ENCODE measurements around the gene WRAP73.

The WRAP73 gene

GRCh38 chr1:3609769-3610526 lies 40.0 kb downstream of the WRAP73 start:
- DNase-seq = no peak

GRCh38 chr1:3609016-3609768 lies 40.7 kb downstream of the WRAP73 start:
- no peak for DNase-seq

GRCh38 chr1:3608154-3608553 lies 41.7 kb downstream of the WRAP73 start:
- DNase-seq = no peak

- DNase-seq = no peak
Observed at GRCh38 chr1:3607703-3608065, 42.2 kb downstream of the WRAP73 start.

GRCh38 chr1:3606779-3607702 lies 42.9 kb downstream of the WRAP73 start:
- DNase-seq = no peak

- DNase-seq = no peak
Observed at GRCh38 chr1:3604997-3605823, 44.7 kb downstream of the WRAP73 start.

GRCh38 chr1:3604468-3604974 lies 45.4 kb downstream of the WRAP73 start:
- no peak for DNase-seq

GRCh38 chr1:3603571-3604467 lies 46.1 kb downstream of the WRAP73 start:
- DNase-seq = no peak

GRCh38 chr1:3603156-3603555 lies 46.7 kb downstream of the WRAP73 start:
- DNase-seq = no peak

- no peak for DNase-seq
Observed at GRCh38 chr1:3602375-3602774, 47.5 kb downstream of the WRAP73 start.

GRCh38 chr1:3601743-3602142 lies 48.2 kb downstream of the WRAP73 start:
- DNase-seq = no peak

- DNase-seq = no peak
Observed at GRCh38 chr1:3600354-3600753, 49.5 kb downstream of the WRAP73 start.

- DNase-seq = no peak
Observed at GRCh38 chr1:3599816-3600215, 50.1 kb downstream of the WRAP73 start.

- DNase-seq = no peak
Observed at GRCh38 chr1:3599286-3599811, 50.6 kb downstream of the WRAP73 start.

GRCh38 chr1:3598522-3599285 lies 51.2 kb downstream of the WRAP73 start:
- no peak for DNase-seq

GRCh38 chr1:3598051-3598491 lies 51.8 kb downstream of the WRAP73 start:
- no peak for DNase-seq

- DNase-seq = no peak
Observed at GRCh38 chr1:3597599-3597964, 52.3 kb downstream of the WRAP73 start.

GRCh38 chr1:3596663-3597598 lies 53.0 kb downstream of the WRAP73 start:
- DNase-seq = no peak

GRCh38 chr1:3595949-3596348 lies 54.0 kb downstream of the WRAP73 start:
- DNase-seq = no peak
